GM21576 (cell line): ENCODE measurements around the gene PNPLA8.

Experiments
- ATAC-seq: cut with Tn5 transposase; IDR thresholded peaks from one replicate; pipeline ENCODE4 v1.9.1; 2021; ENCODE audit warnings: mild to moderate bottlenecking, moderate library complexity; ENCODE audit not compliant: unreplicated experiment

Gene PNPLA8

DNA sequence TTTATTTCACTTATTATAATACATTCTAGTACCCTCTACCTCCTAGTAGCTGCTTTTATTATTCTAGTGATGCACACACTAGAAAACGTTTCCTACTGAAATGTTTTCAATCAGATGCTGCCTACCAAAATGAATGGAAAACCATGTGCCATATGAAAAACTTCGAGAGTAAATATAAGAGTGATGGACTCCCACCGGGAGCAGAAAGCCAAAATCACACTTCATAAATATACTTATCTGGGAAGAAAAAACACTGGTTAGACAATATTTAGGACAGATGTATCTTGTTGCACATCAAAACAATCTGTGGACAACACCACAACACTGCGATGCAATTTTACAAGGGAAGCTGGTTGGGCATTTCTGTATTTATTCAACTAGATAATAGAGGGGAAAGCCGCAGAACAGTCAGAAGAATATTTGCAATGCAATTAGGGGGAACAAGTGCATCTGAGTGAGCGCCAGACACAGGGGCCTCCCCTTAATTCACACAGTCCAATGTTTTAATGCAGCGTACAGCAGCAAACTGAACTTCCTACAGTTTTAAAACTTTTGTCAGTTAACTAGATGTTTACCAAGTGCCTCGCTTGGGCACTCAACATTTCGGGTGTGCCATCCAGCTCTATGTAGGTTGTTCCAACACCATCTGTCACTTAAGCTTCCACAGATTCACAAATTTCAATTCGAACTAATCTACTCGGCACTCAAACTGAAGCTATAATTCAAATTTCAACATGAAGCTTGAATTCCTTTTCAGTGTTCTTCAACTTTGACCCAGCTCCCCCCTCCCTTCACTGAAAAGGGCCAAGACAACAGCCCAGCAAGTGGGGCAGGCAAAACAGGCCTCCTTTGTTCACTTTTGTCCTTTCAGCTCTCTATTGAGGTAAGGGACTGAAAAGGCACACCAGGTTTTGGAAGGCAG lies 77.1 kb downstream of the PNPLA8 start:
- no peak for ATAC-seq

DNA sequence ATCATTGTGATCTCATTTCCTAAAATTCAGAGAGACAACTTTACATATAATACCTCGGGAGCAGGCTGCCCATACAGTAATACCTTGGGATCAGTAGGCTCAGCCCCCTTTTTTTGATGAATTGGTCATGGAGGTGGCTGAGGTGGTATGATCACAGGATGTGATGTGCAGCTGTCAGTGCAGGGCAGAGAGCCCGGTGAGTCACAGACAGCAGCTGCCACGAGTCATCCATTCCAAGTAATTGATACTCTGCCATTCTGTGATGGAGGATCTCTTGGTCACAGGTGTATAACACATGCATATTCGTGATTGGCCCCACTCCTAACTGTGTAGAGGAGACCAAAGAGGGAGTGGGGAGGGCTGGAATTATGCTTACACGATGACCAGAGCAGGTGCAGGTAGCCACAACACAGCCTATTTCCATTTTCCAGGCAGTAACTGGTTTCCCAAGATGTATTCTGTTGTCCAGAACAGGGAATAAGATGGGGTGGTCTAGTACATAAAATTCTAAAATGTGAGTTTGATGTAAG lies 83.8 kb downstream of the PNPLA8 start:
- ATAC-seq = no peak

DNA sequence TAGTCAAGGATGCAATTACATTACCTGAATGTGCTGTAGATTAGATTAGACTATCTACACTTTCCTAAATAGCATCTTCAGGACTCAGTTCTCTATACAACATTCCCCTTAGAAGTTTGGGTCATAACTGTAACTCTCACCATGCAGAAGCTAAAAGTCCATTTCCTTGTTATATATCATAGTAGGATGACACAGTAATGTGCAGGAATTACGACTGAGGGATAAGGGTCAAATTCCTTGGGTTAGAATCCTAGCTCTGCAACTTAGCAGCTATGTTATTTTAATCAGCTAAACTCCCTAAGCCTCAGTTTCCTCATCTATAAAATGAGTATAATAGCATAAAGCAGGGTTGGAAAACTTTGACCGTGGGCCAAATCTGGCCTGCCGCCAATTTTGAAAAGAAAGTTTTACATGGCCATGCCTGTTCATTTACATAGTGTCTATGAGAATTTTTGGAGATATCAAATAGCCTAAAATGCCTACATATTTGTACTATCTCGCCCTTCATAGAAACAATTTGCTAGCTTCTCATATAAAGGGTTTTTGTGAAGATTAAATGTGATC lies 84.5 kb downstream of the PNPLA8 start:
- ATAC-seq = no peak

DNA sequence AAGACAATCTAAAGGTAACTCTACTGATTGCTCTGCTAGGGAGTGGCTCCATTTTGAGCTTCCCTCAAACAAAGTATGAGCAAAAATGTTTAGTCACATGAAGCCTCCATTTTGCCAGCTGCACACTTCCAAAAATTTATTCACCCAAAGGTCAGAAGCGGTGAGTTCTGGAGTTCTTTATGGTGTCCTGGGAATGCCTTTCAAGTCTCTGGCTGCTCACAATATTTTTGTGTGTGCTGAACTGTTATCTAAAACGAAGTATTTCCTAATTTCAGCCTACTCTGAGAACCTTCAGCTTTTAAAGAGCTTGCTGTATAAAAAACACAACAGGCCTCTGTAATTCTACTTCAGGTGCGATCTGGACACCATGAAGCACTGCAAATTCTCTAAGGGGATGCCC lies 85.3 kb downstream of the PNPLA8 start:
- ATAC-seq = no peak

DNA sequence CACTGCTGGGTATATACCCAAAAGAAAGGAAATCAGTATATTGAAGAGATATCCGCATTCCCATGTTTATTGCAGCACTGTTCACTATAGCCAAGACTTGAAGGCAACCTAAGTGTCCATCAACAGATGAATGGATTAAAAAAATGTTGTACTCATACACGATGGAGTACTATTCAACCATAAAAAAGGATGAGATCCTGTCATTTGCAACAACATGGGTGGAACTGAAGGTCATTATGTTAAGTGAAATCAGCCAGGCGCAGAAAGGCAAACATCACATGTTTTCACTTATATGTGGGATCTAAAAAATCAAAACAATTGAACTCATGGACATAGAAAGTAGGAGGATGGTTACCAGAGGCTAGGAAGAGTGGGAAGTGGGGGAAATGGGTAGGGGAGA lies 89.0 kb downstream of the PNPLA8 start:
- ATAC-seq = no peak

DNA sequence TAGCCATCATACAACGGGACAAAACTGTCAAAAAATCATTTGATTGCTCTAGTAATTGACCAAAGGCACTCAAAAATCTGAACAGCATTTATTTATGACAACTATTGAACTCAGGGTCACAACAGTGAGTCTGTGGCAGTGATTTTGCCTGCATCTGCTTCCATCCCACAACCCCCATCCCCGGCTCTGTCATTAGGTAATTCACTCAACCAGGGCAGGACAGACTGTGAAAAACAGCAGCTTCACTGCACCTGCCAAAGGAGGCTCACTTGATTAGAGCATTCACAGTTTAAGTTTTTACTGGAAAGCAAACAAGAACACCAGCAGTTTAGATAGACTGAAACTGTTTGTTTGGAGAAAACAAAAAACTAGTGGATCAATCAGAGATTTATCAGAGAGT lies 91.9 kb downstream of the PNPLA8 start:
- no peak for ATAC-seq

DNA sequence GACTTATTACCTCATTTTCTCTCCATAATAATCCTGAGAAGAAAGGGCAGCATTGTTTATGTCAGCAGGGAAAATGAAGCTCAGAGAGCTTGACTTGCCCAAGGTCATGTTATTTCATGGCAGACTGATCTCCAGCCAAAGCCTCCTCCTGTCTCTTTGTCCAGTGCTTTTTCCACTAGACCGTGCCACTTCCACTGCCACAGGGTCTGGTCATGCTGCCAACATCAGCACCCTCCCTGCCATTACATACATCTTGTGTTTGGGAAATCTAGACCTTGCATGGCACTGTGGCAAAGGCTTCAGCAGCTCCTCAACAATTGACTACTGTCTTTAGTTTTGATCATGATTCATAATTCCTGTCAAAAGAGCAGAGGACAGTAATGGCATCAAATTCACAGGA lies 94.8 kb downstream of the PNPLA8 start:
- no peak for ATAC-seq

DNA sequence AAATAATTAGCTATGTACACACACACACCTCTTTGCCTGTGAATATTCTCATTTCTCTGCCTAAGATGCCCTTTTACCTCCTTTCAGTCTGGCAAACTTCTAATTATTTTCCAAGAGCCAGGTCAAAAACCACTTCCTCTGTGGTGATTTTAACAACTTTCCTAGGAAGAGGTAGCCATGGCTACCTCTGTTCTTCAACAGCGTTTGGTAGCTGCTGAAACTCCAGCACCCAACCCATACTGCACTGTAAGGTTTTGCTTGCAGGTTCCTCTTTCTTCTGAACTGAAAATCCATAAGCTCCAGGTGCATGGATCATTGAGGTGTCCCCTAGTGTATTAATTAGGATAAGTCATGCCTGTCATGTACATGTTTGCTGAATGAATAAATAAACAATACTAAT lies 95.3 kb downstream of the PNPLA8 start:
- ATAC-seq = no peak

DNA sequence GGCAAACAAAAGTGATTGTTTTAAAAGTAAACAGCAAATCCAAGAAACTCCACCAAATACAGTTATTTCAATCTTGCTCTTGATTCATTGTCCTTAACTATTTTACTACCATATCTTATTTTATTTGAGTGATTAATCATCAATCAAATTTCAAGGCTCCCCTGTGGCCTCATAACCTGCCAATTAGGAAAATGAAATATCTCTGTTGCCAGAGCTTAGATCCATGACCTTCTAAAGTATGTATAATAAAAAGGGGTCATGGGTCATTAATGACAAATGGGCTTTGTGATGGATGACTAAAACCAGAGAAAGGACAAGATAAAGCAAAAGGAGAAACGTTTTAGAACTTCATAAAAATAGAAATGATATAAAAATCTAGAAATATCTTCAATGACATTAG lies 98.2 kb downstream of the PNPLA8 start:
- no peak for ATAC-seq

DNA sequence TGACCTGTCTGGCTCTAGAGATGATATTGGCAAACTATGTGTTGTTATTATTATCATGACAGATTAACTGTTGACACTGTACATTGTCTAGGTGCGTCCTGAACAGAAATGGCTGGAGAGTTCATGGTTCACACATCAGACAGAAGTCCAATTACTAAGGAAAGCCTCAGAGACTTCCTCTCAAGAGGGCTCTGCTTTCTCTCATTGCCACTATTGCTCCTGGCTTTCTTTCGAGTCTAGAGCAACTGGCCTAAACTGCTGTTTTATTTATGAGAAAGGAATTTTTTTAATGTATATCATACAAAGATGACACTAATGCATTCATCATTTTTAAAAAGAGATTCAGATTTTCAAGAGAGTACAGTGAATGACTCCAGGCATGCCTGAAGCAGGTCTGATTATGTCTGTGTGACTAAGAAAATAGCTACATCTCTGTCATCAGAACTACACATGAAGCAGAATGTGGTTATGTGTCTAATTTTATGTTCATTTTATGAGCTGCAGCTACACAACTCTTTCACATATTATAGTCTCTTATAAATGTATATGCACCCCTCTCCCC lies 100.1 kb downstream of the PNPLA8 start:
- no peak for ATAC-seq

DNA sequence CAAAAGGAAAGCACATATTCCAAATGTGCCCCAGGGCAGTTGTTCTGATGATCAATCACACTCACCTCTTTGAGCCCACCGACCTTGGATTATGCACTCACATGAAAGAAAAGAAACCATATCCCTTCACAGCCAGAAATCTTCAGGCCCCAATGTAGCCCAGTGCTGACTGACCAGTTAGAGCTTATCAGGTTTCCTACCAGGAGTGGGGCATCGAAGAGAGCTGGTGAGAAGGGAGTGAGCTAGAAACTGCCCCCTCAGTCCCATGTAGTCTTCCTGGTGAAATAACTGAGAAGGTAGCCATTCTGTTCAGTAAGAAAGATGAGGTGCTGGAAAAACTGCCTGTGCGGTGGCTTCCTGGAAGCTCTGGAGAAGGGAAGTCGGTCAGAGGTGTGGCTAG lies 101.9 kb downstream of the PNPLA8 start:
- no peak for ATAC-seq

DNA sequence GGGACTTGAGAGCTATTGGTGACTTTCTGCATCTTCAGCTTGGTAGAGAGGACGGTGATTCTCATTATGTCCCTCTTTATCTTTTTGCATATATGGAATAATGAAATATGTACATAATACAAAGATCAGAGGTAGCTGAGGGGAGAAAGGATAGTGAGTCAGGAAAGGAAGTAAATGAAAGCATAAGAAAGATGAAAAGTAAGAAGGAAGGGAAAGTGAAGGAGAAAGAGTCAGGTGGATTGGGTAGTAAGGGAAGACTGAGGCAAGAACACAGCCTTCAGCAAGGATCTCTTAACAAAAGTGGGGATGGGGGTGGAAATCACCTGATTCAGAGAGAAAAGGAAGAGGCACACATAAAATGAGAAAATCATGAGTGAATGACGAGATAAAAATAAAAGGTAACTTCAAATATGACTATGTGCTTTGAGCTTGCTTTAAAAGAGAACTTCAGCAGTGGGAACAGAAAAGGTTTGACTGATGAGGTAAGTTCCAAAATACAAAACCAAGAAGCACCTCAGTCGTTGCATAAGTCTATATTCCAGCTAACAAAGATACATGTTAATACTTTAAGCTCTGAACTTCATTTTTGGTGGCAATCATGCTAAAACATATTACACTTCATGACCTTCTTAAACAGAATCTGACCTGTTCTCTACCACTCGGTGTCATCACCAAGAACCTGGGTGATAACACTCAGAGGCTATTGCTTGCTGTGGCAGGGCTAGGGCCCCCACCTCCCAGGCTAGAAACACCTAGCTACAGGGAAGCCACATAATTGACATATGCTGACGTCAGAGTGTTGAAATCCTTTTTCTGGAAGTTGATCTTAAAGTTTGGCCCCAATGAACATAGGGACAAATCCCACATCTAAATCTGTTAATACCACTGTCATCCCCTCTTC lies 102.6 kb downstream of the PNPLA8 start:
- no peak for ATAC-seq

DNA sequence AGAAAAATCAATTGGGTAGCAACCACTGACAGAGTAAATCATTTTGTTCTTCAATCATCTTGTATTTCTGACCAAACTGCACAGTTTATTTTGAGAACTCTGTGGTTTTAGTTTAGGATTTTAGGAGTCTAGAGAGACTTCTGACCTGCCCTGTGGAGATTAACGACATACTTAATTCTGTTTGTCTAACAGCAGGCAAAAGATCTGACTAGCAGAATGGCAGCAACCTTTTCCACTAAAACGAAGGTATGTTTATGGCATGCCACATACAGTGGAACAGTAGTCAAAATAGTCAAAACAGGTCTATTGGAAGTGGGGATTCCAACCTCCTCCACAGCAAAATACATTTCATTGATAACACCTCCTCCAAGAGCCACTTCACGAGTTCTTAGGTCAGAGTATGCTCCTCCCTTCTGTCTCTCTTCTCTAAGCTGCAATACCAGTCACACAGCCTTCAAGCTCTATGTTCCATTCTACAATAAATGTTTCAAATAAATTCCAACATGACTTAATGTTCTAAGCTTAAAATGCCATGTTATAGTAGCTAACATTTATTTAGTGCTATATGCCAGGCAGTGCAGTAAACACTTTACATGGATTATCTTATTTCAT lies 104.1 kb downstream of the PNPLA8 start:
- ATAC-seq = no peak
